ENCODE results near the gene LIMS2. TPM values are rescaled to one million over a fixed set of nuclear protein-coding genes. Genes with fewer than 3 reads are reported as not detected.

LIMS2 gene
- polyA plus RNA-seq, 3 donors from 2014 or later: 0.40 TPM; not detected in 2

- Mint-ChIP-seq H3K27me3 (ENCODE audit: low read depth in 3 of 3) (peaks cover 9 to 26% (median 12%) of the 10 kb centered on the region in 3 donors), H3K4me1 (peaks cover 8 to 15% of the 10 kb centered on the region in 2 donors), H3K27ac (no peak overlapping the region)
Observed at GRCh38 chr2:127678531-127678930, 3.2 kb upstream of the LIMS2 start.

GRCh38 chr2:127676906-127677305, 1.6 kb upstream of the LIMS2 start:
- Mint-ChIP-seq H3K4me3 (peak overlapping the region in 3 of 5 donors; percentile 4 to 47 (median 30)), H3K27me3 (ENCODE audit: low read depth in 3 of 3) (peaks cover 8 to 36% (median 9%) of the 10 kb centered on the region in 3 donors), H3K36me3 (peaks cover 0 to 5% (median 4%) of the 10 kb centered on the region in 3 donors), H3K9me3 (no peaks in the 10 kb centered on the region), H3K4me1 (peaks cover 8 to 15% of the 10 kb centered on the region in 2 donors), H3K27ac (no peak overlapping the region)
- DNase-seq: no peak

More at GRCh38 chr2:127678531-127678930, 3.2 kb upstream of the LIMS2 start:
- Mint-ChIP-seq H3K9me3 (no peaks in the 10 kb centered on the region), H3K4me3 (no peak overlapping the region), H3K36me3 (peaks cover 0 to 5% (median 4%) of the 10 kb centered on the region in 3 donors)
- DNase-seq: no peak

- Mint-ChIP-seq H3K9me3 (no peaks in the 10 kb centered on the region), H3K36me3 (peaks cover 0 to 5% (median 4%) of the 10 kb centered on the region in 3 donors), H3K4me1 (peaks cover 8 to 15% of the 10 kb centered on the region in 2 donors), H3K27me3 (ENCODE audit: low read depth in 3 of 3) (peaks cover 8 to 35% (median 9%) of the 10 kb centered on the region in 3 donors), H3K4me3 (peak overlapping the region; percentile 35 to 74 (median 74)), H3K27ac (peak overlapping the region in 1 of 6 donors; percentile 58)
- DNase-seq: no peak
Observed at GRCh38 chr2:127674241-127675209, 805 bp downstream of the LIMS2 start.

- H3K9me3 Mint-ChIP-seq: no peaks in the 10 kb centered on the region
- H3K4me1 Mint-ChIP-seq: peaks cover 8 to 15% of the 10 kb centered on the region in 2 donors
- no peak overlapping the region for H3K27ac Mint-ChIP-seq
- H3K4me3 Mint-ChIP-seq: peak overlapping the region; percentile 13 to 55 (median 49)
- peaks cover 8 to 35% (median 9%) of the 10 kb centered on the region in 3 donors for H3K27me3 Mint-ChIP-seq (ENCODE audit: low read depth in 3 of 3)
- no peak for DNase-seq
- peaks cover 0 to 5% (median 4%) of the 10 kb centered on the region in 3 donors for H3K36me3 Mint-ChIP-seq
Observed at GRCh38 chr2:127673291-127674069, 1.9 kb downstream of the LIMS2 start.

GRCh38 chr2:127672341-127673224, 2.7 kb downstream of the LIMS2 start:
- no peak for DNase-seq
- Mint-ChIP-seq H3K4me1 (peaks cover 8 to 15% of the 10 kb centered on the region in 2 donors), H3K27me3 (ENCODE audit: low read depth in 3 of 3) (peaks cover 9 to 34% (median 11%) of the 10 kb centered on the region in 3 donors), H3K9me3 (no peaks in the 10 kb centered on the region), H3K36me3 (peaks cover 0 to 5% (median 4%) of the 10 kb centered on the region in 3 donors), H3K4me3 (peak overlapping the region in 1 of 5 donors; percentile 49), H3K27ac (no peak overlapping the region)

GRCh38 chr2:127671557-127672302, 3.6 kb downstream of the LIMS2 start:
- H3K27ac Mint-ChIP-seq: no peak overlapping the region
- no peak overlapping the region for H3K4me3 Mint-ChIP-seq
- H3K27me3 Mint-ChIP-seq (ENCODE audit: low read depth in 3 of 3): peaks cover 11 to 28% (median 12%) of the 10 kb centered on the region in 3 donors
- no peak for DNase-seq
- H3K4me1 Mint-ChIP-seq: peaks cover 8 to 15% of the 10 kb centered on the region in 2 donors
- peaks cover 0 to 5% (median 4%) of the 10 kb centered on the region in 3 donors for H3K36me3 Mint-ChIP-seq
- H3K9me3 Mint-ChIP-seq: no peaks in the 10 kb centered on the region

- H3K4me1 Mint-ChIP-seq: peaks cover 4 to 10% of the 10 kb centered on the region in 2 donors
- peaks cover 0 to 3% (median 2%) of the 10 kb centered on the region in 3 donors for H3K36me3 Mint-ChIP-seq
- peaks cover 10 to 23% (median 13%) of the 10 kb centered on the region in 3 donors for H3K27me3 Mint-ChIP-seq (ENCODE audit: low read depth in 3 of 3)
- H3K9me3 Mint-ChIP-seq: peaks cover 0 to 2% (median 0%) of the 10 kb centered on the region in 6 donors
- H3K4me3 Mint-ChIP-seq: no peak overlapping the region
- DNase-seq: no peak
- no peak overlapping the region for H3K27ac Mint-ChIP-seq
Observed at GRCh38 chr2:127670957-127671290, 4.4 kb downstream of the LIMS2 start.

GRCh38 chr2:127670055-127670956, 5.0 kb downstream of the LIMS2 start:
- no peak overlapping the region for H3K27ac Mint-ChIP-seq
- no peaks in the 10 kb centered on the region for H3K36me3 Mint-ChIP-seq
- peaks cover 10 to 20% (median 12%) of the 10 kb centered on the region in 3 donors for H3K27me3 Mint-ChIP-seq (ENCODE audit: low read depth in 3 of 3)
- no peak overlapping the region for H3K4me3 Mint-ChIP-seq
- peaks cover 0 to 2% (median 0%) of the 10 kb centered on the region in 6 donors for H3K9me3 Mint-ChIP-seq
- no peak for DNase-seq
- peaks cover 0 to 6% of the 10 kb centered on the region in 2 donors for H3K4me1 Mint-ChIP-seq

- no peak for DNase-seq
- H3K4me3 Mint-ChIP-seq: no peak overlapping the region
- peaks cover 0 to under 1% of the 10 kb centered on the region in 2 donors for H3K4me1 Mint-ChIP-seq
- peaks cover 0 to 2% (median 0%) of the 10 kb centered on the region in 6 donors for H3K9me3 Mint-ChIP-seq
- H3K27ac Mint-ChIP-seq: no peak overlapping the region
- H3K27me3 Mint-ChIP-seq (ENCODE audit: low read depth in 3 of 3): peaks cover 12 to 18% (median 17%) of the 10 kb centered on the region in 3 donors
- H3K36me3 Mint-ChIP-seq: no peaks in the 10 kb centered on the region
Observed at GRCh38 chr2:127669056-127669455, 6.3 kb downstream of the LIMS2 start.

GRCh38 chr2:127665267-127665893, 9.9 kb downstream of the LIMS2 start:
- Mint-ChIP-seq H3K9me3 (peaks cover 0 to 2% (median 0%) of the 10 kb centered on the region in 6 donors), H3K36me3 (no peaks in the 10 kb centered on the region), H3K4me1 (no peaks in the 10 kb centered on the region), H3K4me3 (no peak overlapping the region), H3K27ac (no peak overlapping the region), H3K27me3 (ENCODE audit: low read depth in 3 of 3) (peaks cover 15 to 21% (median 18%) of the 10 kb centered on the region in 3 donors)
- DNase-seq: no peak

- H3K27ac Mint-ChIP-seq: no peak overlapping the region
- H3K4me1 Mint-ChIP-seq: no peaks in the 10 kb centered on the region
Observed at GRCh38 chr2:127664895-127665225, 10.5 kb downstream of the LIMS2 start.

More at GRCh38 chr2:127664895-127665225, 10.5 kb downstream of the LIMS2 start:
- H3K4me3 Mint-ChIP-seq: no peak overlapping the region
- no peaks in the 10 kb centered on the region for H3K36me3 Mint-ChIP-seq
- H3K27me3 Mint-ChIP-seq (ENCODE audit: low read depth in 3 of 3): peaks cover 15 to 19% (median 18%) of the 10 kb centered on the region in 3 donors
- no peak for DNase-seq
- peaks cover 0 to 2% (median 0%) of the 10 kb centered on the region in 6 donors for H3K9me3 Mint-ChIP-seq

All from immature natural killer cell (primary cell).